Activated T-cell treated with anti-CD3 and anti-CD28 coated beads for 24 hours (primary cell): ENCODE data around the gene C1QTNF8.

Source experiments
- DNase-seq: peaks from one replicate; pipeline ENCODE4 v3.0.0-alpha.2; 2020; ENCODE audit warnings: low read depth

C1QTNF8 gene

DNA sequence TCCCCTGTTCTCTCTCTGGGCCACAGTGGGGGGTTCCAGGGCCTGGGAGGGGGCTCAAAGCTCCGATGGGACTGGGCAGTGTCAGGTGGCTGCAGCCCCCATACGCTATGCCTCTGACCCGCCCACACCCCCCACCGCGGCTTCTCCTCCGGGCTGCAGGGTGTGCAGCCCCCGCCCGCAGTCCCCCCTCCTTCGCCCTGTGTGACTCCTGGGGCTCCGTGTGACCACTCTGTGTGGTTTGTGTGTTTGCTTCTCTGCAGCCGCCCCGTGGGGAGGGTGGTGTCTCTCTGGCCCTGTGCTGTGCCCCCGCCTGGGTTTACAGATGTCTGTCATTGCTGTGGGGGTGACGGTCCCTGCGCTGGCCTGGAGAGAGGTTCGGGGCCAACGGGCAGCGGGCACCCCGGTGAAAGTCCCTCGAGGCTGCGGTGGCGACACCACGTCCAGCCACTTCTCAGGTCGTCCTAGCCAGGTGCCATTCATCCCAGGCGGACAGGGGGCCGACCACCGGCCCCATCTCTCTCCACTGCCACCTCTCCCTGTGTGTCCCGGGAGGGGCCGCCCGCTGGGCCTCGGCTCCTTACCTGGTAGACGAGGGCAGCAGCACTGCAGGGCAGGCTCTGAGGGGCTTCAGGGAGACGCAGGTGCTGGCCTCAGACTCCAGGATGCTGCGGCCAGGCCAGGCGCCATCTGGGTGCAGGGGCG lies 18.0 kb downstream of the C1QTNF8 start:
- DNase-seq = no peak

DNA sequence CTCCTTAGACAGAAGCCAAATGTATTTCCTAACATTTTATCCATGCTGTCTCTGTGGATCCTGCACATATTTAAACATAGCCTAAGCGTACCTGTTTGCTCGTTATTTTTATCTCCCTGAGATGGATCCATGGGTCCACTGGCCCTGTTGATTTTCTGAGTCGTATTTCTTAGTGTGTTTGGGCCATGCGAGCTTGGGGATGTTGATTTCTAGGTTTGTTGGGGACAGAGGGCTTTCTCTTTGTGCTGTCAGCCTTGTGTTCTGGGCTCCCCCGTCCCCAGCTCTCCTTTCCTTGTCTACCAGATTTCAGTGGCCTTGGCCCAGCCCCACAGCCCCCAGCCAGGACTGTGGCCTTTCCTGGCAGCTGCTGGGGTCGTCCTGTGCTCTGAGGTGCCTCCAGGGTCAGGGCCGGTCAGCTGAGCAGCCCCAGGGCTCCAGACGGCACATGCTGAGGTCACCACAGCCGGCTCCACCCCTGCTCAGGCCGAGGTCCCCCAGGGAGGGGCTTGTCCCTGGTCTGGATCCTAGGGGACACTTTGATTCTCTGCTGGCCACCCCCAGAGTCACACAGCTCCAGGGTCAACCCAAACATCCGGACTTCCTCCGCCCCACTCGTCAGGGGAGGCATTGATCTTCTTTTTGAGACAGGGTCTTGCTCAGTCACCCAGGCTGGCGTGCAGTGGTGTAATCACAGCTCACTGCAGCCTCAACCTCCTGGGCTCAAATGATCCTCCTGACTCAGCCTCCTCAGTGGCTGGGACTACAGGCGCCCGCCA lies 19.1 kb downstream of the C1QTNF8 start:
- DNase-seq = no peak

DNA sequence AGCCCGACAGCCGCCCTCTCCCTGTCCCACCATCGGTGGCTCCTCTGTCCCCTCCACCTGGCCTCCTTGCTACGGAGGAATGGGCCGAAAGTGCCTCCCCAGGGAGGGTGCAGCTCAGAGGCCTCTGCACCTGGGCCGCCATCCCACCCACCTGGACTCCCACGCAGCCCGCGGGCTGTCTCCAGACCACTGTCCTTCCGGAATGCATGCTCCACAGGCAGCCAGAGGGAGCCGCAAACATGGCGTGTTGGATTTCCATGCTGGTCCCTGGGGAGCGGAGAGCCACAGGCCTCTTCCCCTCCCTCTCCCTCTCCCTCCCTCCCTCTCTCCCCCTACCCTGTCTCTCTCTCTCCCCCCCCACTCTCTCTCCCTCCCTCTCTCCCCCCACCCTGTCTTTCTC lies 20.5 kb downstream of the C1QTNF8 start:
- DNase-seq = no peak

DNA sequence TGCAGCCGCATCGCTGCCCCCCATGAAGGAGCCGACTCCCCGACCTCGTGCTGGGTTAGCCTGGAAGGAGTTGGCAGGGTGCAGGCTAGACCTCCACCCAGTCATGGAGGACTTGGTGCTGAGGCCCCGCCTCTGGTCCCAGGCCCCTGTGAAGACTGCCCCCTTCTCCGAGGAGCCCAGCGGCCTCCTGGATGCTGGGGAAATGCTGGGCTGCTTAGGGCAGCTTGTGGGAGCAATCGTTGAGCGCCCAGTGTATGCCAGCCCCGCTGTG lies 21.7 kb downstream of the C1QTNF8 start:
- no peak for DNase-seq

DNA sequence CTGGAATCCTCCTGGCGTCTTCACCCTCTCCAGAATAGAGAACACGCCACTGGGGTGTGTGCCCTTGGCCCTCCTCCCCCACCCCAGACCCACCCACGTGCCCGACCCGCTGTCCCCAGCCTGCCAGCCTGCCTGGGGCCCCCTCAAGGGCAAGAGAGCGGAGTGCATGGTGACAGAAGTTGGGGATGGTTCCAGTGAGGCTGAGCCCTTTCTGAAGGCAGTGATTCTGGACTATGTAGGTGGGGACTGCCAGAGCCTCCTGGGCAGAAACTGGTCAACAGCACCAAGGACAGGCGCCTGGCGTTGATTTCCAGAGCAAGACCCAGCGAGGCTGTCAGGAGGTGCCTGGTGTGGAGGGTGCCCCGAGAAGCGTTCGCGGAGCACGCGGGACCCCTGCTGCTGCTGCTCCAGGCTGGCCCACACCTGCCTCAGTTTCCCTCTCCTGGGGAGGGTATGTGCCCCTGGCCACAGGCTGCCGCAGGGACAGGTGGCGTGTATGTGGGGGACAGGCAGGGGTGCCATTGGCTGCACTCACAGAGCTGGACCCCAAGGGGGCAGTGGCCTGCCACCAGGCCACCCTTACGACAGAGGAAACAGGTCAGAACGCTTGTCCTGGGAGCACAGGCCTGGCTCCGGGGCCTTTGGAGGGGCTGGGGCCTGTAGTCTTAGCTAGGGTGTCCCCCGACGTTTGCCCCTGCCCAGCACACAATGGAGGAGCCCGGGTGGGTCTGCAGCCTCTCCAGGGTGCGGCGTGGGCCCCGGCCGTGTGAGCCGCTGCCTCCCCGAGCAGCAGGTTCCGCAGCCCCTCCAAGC lies 22.3 kb downstream of the C1QTNF8 start:
- no peak for DNase-seq

DNA sequence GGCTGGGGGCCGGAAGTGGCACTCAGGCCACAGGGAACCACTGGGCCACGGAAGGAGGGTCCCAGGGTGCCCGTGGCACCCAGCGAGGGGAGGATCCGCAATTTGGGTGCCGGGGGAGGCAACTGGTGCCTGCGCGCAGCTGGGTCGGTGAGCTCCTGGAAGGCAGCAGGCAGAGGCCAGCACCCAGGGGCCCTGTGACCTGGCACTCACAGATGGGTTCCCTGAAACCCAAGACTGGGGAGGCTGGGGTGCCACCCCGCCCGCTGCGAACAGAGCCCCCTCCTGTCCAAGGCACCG lies 22.8 kb downstream of the C1QTNF8 start:
- DNase-seq = no peak

DNA sequence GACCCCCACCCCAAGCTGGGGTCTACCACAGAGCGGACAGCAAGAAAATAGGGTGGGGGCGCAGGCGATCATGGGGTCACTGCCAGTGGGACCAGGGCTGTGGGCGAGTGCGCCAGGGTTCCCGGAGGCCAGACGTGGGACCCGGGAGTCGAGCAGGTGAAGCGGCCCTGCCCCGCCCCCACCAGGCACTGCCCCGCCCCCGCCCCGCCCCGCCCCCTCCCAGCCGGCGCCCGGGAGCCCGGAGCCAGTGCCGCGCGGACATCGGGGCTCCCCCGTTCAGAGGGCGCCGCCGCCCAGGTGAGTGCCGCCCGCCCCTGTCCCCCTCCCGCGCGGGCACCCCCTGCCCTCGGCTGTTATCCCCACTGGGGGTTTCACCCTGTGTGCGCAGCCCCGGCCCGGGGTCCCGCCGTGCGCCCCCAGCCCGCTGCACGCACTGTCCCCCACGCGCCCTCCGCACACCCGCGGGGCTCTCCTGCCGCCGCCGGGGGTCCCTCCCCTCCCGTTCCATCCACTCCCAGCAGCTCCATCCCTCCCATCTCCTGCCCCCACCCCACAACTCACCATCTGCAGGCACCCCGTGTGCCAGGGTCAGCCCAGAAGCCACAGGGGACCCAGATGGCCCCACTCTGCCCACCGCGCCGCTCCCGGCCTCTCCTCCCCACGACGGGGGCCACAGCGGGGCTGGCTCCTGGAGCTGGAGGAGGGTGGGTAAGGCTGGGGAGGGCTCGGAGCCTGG lies 23.4 kb downstream of the C1QTNF8 start, which contains the start of gene SSTR5:
SSTR5 (plus strand) TSS at position 222 of the 736 bp plus-strand sequence. CDS start 6,122 bp downstream, outside the sequence.
- no peak for DNase-seq

DNA sequence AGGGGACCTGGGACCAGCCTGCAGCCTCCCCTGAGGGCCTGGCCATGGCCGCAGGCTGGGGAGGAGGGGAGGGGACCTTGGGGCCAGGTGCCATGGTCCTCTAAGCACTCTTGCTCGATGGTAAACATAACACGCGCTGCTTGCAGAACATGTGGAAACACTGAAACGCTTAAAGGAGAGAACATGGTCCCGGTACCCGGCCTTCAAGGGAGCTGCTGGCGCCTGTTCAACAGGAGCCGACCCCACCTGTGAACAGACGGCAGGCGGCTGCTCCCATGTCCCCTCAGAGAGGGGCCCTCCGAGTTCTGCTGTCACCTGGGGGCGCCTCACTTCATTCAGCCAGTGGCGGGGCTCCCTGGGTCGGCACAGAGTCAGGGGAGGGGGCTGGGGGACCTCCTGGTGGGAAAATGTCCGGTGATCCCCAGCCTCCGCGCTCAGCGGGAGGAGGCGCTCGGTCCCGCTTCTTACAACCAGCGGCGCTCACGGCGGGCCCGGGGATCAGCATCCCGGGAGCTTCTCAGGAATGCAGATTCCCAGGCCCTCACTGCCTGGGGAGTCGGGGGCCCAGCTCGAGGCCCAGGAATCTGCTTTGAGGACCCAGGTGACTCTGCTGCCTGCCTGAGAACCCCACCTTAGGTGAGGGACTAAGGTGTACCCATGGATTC lies 24.4 kb downstream of the C1QTNF8 start:
- DNase-seq = no peak

DNA sequence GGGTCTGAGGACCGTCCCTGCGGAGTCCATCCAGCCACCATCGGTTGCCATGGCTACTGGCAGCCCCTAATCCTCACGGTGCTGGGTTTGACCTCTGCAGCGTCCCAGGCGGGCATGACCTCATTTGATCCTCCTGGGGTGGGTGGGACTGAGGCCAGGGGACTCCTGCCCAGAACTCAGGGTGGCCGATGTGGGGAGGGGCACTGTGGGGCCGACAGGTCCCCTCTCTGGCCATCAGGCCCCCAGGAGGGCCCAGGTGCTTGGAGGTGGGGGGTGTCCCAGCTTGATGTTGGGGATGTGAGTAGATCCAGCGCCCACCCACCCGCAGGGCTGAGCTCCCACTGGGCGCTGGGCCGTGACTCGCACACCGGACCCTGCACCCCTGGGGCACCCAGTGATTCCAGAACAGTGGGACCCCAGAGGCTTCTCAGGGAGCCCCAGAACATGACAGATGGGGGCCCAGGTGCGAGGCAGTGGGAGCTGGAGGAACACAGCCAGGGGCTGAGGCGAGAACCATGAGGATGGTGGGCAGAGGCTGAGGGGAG lies 25.1 kb downstream of the C1QTNF8 start:
- no peak for DNase-seq

DNA sequence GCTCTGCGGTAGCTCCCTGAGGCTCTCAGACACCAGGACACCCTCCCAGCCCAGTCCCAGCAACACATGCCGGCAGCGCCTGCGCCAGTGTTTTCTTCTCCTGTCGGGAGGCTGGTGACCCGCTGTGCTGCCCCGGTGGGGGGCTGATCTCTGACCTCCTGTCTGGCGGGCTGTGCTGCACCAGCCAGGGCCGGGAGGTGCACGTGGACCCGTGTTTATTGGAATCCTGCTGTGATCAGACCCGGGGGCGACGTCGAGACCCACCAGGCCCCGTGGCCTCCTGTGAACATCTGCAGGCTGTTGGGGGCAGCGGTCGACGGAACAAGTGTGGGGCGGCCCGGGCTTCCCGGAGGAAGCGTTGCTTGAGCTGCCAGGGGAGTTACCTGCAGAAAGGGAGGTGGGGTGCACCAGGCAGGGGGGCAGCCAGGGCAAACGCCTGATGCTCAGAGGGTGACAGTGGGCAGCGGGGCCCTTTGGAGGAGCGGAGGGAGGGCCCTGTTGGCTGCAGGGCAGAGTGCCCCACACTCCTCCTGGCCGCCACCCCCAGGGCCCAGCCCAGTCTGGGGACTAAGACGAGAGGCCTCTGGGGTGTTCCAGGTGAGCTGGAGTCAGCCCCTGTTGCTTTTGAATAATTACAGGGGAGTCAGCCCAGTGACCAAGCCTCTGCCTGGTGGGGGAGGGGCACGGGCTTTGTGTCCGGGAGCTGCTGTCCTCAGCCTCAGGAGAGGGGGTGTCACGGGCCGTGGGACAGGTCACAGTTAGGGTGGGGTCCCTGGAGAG lies 25.8 kb downstream of the C1QTNF8 start:
- no peak for DNase-seq

DNA sequence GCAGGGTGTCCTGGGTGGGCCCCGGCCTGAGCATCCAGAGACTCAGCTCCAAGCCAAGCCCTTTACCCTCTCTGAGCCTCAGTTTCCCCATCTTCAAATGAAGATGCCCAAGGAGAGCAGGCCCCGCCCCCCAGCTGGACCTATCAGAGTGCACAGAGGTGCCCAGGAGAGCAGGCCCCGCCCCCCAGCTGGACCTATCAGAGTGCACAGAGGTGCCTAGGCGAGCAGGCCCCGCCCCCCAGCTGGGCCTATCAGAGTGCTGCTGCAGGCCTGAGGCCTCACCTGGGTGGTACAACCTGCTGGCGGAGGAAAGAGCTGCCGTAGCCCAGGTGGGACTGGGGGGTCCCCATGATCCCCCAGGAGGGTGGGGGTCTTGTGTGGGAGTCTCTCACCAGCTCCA lies 26.9 kb downstream of the C1QTNF8 start:
- no peak for DNase-seq

DNA sequence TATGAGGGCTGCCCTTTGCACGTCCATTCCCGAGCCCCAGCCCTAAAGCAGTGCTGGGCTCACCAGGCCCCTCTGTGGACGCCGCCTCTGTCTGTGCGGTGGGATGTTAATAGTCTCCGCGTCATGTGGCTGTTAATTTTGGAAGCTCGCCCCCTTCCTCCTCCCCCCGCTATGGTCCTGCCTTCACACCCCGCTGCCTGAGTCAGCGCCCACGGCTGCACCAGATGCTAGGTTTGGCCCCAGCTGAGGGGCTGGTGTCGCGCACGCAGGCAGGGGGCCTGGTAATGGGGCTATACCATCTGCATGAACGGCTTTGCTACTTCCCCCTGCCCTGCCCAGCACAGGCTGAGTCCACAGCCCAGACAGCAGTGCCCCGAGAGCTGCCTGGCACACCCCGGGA lies 27.6 kb downstream of the C1QTNF8 start:
- no peak for DNase-seq

DNA sequence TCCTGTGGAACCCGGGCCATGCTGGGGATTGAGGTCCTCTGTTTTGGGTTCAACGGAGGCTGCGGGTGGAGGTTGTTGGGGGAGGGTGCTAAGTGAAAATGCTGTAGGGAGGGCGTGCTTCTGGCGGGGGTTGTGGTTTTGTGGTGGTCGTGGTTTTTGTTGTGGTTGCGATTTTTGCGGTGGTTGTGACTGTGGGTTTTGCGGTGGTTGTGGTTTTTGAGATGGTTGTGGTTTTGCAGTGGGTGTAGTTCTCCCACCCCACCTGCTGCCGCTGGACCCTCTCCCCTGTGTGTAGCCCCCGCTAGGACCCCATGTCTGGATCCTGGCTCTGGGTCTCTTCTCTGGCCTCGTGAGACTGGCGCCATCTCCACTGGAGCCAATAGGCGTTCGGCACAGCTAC lies 28.4 kb downstream of the C1QTNF8 start:
- no peak for DNase-seq

DNA sequence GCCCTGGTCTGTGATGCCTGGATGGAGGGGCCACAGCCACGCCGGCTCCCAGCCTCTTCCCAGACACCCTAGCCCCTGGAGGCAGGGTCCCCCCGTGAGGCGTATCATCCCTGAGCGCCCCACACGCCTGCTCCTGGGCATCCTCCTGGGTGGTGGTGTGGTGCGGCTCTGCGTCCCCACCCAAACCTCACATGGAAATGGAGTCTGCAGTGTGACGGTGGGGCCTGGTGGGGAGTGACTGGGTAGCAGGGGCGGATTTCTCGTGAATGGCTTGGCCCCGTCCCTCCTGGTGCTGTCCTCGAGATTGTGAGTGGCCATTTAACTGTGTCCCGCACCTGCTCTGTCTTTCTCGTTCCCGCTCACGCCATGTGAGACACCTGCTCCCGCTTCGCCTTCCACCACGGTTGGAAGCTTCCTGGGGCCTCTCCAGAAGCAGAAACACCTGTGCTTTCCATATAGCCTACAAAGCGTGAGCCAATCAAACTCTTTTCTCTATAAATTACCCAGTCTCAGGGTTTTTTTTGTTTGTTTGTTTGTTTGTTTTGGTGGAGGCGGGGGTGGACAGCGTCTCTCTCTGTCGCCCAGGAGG lies 29.4 kb downstream of the C1QTNF8 start:
- DNase-seq = no peak

DNA sequence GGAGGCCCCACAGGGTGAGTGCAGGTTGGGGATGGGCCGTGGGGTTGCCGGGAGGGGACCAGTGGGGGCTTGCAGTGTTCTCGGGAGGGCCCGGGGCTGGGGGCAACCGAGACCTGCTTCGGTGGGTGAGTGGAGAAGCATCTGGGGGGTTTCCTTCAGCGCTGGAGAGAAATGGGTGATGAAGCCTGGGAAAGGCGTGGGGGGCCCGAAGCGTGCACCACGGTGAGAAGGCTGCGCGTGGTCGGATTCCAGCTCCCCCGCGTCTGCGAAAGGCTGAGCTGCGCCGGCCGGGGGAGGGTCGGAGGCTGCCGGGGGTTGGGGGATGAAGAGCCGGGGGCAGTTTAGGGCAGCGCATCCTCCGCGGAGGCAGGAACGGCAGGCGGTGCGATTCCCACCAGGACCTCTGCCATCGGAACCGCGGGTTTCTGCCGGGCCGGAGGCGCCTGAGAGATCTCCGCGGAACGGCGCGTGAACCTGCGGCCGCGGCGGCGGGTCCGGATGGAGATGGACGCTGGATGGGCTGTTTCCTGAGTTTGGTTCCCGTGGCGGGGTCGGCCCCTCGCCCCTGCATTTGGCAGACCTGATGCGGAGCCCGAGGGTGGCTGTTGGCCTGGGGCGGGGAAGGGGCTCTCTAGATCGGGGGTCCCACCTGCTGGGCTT lies 30.4 kb downstream of the C1QTNF8 start:
- DNase-seq = no peak

DNA sequence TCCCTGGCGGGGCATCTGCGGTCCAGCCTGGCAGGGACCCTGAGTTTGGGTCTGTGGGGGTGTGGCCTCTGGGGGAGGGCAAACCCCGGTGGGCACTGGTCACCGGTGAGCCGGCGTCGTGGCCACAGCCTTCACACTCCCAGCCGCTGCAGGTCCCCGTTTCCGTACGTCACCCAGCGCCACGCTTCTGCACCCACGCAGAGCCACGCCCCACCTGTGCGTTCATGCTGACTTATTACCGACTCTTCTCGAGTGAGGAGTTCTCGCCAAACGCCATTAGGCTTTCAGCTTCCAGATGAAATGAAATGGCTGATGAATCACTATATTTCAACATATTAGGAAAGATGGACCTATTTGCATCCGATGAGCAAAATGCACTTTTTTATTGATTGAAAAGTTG lies 32.3 kb downstream of the C1QTNF8 start:
- DNase-seq = no peak

DNA sequence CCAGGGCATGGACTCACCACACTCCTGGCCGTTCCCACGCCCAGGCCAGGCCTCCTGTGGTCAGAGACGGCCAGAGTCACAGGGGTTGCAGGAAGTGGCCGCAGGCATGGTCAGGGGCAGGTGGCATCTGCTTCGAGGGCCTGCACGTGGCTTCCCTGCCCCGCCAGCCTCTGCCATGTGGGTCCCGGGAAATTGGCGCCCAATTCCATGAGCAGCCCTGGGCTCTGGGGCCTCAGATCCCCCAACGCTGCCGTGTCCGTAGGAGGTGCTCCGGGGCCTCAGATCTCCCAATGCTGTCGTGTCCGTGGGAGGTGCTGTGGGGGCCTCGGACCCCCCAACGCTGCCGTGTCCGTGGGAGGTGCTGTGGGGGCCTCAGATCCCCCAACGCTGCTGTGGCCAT lies 33.1 kb downstream of the C1QTNF8 start:
- DNase-seq = no peak

DNA sequence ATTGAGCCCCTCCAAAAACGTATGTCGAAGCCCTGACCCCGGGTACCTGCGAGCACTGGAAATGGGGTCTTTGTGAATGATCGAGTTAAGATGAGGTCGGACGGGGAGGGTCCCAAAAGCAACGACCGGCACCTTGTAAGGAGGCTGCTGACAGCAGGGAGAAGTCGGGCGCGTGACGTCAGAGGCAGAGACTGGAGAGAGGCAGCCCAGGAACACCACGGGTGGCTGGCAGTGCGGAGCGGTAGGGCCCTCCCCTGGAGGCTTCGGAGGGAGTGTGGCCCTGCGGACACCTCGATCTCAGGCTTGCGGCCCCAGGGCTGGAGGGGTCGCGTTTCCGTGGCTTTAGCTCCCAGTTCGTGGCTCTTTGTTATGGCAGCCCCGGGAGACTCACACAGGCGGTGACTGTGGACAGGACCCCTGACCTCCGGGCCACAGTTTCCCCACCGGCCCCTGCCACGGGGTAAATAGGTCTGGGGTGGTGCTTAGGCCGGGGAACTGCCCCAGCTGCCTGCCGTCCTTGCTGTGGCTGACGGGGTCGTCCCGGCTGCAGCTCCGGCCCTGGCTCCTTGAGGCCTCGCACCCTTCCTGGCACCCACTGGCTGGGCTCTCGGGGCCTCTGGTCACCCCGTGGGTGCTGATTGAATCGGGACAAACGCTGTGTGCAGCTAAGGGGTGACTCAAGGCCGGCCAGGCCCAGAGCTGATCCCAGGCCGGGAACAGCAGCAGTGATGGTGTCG lies 34.1 kb downstream of the C1QTNF8 start:
- DNase-seq = no peak
